ENCODE results near the gene HCLS1. TPM values are rescaled to one million over a fixed set of nuclear protein-coding genes. Genes with fewer than 3 reads are reported as not detected.

Gene HCLS1
- total and polyA plus RNA-seq, 7 donors: 13.2 to 91.9 (median 34.6) TPM

- no peak overlapping the region for H3K27ac ChIP-seq
- WGBS, 2 donors: 97 to 98% methylated on average over 5 of the region's 5 CpGs
- TF ChIP-seq, protein P1, sequence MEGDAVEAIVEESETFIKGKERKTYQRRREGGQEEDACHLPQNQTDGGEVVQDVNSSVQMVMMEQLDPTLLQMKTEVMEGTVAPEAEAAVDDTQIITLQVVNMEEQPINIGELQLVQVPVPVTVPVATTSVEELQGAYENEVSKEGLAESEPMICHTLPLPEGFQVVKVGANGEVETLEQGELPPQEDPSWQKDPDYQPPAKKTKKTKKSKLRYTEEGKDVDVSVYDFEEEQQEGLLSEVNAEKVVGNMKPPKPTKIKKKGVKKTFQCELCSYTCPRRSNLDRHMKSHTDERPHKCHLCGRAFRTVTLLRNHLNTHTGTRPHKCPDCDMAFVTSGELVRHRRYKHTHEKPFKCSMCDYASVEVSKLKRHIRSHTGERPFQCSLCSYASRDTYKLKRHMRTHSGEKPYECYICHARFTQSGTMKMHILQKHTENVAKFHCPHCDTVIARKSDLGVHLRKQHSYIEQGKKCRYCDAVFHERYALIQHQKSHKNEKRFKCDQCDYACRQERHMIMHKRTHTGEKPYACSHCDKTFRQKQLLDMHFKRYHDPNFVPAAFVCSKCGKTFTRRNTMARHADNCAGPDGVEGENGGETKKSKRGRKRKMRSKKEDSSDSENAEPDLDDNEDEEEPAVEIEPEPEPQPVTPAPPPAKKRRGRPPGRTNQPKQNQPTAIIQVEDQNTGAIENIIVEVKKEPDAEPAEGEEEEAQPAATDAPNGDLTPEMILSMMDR (IDR thresholded peaks at IDR 0.05): no peak
- TF ChIP-seq EP300 (IDR thresholded peaks at IDR 0.05): no peak
- TF ChIP-seq POLR2A (IDR thresholded peaks at IDR 0.05): no peak
- no peak for TF ChIP-seq POLR2AphosphoS5 (IDR thresholded peaks at IDR 0.05)
- no peaks in the 10 kb centered on the region for H3K9me3 ChIP-seq
- no peak for DNase-seq
- H3K4me1 ChIP-seq: no peaks in the 10 kb centered on the region
- no peaks in the 10 kb centered on the region for H3K27me3 ChIP-seq
- no peak overlapping the region for H3K4me3 ChIP-seq
- peaks cover 0 to 65% (median 6%) of the 10 kb centered on the region in 4 donors for H3K36me3 ChIP-seq
- intact Hi-C loops (cut with DNase I): no loop called here
Measured at GRCh38 chr3:121703973-121704372, 43.3 kb upstream of the HCLS1 start.

GRCh38 chr3:121698901-121699300, 38.2 kb upstream of the HCLS1 start:
- Histone ChIP-seq H3K27ac (no peak overlapping the region), H3K36me3 (peaks cover 0 to 58% (median 10%) of the 10 kb centered on the region in 4 donors)
- TF ChIP-seq, protein P1 (IDR thresholded peaks at IDR 0.05): no peak
- TF ChIP-seq POLR2A (IDR thresholded peaks at IDR 0.05) (no peak), EP300 (IDR thresholded peaks at IDR 0.05) (no peak), POLR2AphosphoS5 (IDR thresholded peaks at IDR 0.05) (no peak)

GRCh38 chr3:121698476-121698875, 37.8 kb upstream of the HCLS1 start:
- H3K36me3 ChIP-seq: peaks cover 0 to 54% (median 10%) of the 10 kb centered on the region in 4 donors
- WGBS, 2 donors: 92 to 96% methylated on average over 1 of the region's 1 CpG
- no peak overlapping the region for H3K4me3 ChIP-seq
- H3K4me1 ChIP-seq: no peaks in the 10 kb centered on the region
- no peaks in the 10 kb centered on the region for H3K27me3 ChIP-seq
- no peak overlapping the region for H3K27ac ChIP-seq
- intact Hi-C loops (cut with DNase I): no loop called here
- DNase-seq: no peak
- H3K9me3 ChIP-seq: no peaks in the 10 kb centered on the region
- TF ChIP-seq POLR2A (IDR thresholded peaks at IDR 0.05) (no peak), EP300 (IDR thresholded peaks at IDR 0.05) (no peak), POLR2AphosphoS5 (IDR thresholded peaks at IDR 0.05) (no peak)
- TF ChIP-seq, protein P1 (IDR thresholded peaks at IDR 0.05): no peak

More at GRCh38 chr3:121698901-121699300, 38.2 kb upstream of the HCLS1 start:
- peak; percentile 68 for DNase-seq
- Histone ChIP-seq H3K9me3 (no peaks in the 10 kb centered on the region), H3K4me3 (no peak overlapping the region), H3K4me1 (no peaks in the 10 kb centered on the region), H3K27me3 (no peaks in the 10 kb centered on the region)
- intact Hi-C loops (cut with DNase I): no loop called here

GRCh38 chr3:121696186-121696585, 35.5 kb upstream of the HCLS1 start:
- intact Hi-C loops (cut with DNase I): no loop called here
- TF ChIP-seq POLR2AphosphoS5 (IDR thresholded peaks at IDR 0.05) (peak in 1 of 4 donors; percentile 33), POLR2A (IDR thresholded peaks at IDR 0.05) (no peak), EP300 (IDR thresholded peaks at IDR 0.05) (no peak)
- TF ChIP-seq, protein P1 (IDR thresholded peaks at IDR 0.05): no peak
- no peak overlapping the region for H3K27ac ChIP-seq
- peaks cover 4 to 54% (median 12%) of the 10 kb centered on the region in 4 donors for H3K36me3 ChIP-seq
- DNase-seq: no peak
- H3K4me3 ChIP-seq: no peak overlapping the region
- WGBS, 2 donors: 86 to 91% methylated on average over 3 of the region's 3 CpGs
- no peaks in the 10 kb centered on the region for H3K4me1 ChIP-seq
- H3K27me3 ChIP-seq: no peaks in the 10 kb centered on the region
- H3K9me3 ChIP-seq: no peaks in the 10 kb centered on the region
